Urinary bladder (tissue), 4 donors: ENCODE measurements around the gene C15orf39. TPM values are rescaled to one million over a fixed set of nuclear protein-coding genes. Genes with fewer than 3 reads are reported as not detected.

ENCODE experiments used
- DNase-seq: peaks from one replicate; pipeline ENCODE4 v3.0.0-alpha.2; 2015; ENCODE audit errors: extremely low spot score
- H3K27ac ChIP-seq: one replicate; pipeline ENCODE4 v1.5.1; 2013; ENCODE audit warnings: low read depth, mild to moderate bottlenecking, moderate library complexity
- H3K36me3 ChIP-seq: one replicate; pipeline ENCODE4 v1.6.1; 2013; ENCODE audit warnings: mild to moderate bottlenecking, moderate library complexity; ENCODE audit not compliant: insufficient read depth
- H3K4me1 ChIP-seq: one replicate; pipeline ENCODE4 v1.6.1; 2013; ENCODE audit warnings: mild to moderate bottlenecking, moderate library complexity; ENCODE audit not compliant: insufficient read depth
- H3K4me3 ChIP-seq: one replicate; pipeline ENCODE4 v1.5.1; 2013; ENCODE audit warnings: low read depth, low read length
- WGBS: extraction: QIAGEN DNeasy Blood & Tissue Kit; methylation state at CpG from one replicate; pipeline ENCODE4 v1.1.7; 2013; 5-methylcytosine and 5-hydroxymethylcytosine counted together
- polyA plus RNA-seq: library from polyadenylated mRNA; stranded (reverse); fragments of 200-250 nt; gene quantifications from one replicate; pipeline ENCODE4 v1.2.3, GENCODE V29; 2013
- total RNA-seq: library from RNA; depleted of rRNA; stranded (reverse); fragments of >200 nt; gene quantifications from one replicate; pipeline ENCODE4 v1.2.3, GENCODE V29; 2014
- donor health status: healthy with polysubstance abuse.
- donor health status: healthy.

Gene C15orf39
- 4.3 TPM for total RNA-seq
- 26.4 TPM for polyA plus RNA-seq

- no peaks in the 10 kb centered on the region for H3K36me3 ChIP-seq
- WGBS = under 1% methylated on average over 84 of the region's 84 CpGs
- no peaks in the 10 kb centered on the region for H3K4me1 ChIP-seq
- H3K27ac ChIP-seq = peak within 1 kb of the TSS; percentile 84
- DNase-seq = no peak
- peak within 1 kb of the TSS; percentile 78 for H3K4me3 ChIP-seq
Observed at GRCh38 chr15:75201616-75202250, at the start of gene C15orf39. TSS of gene C15orf39 (plus strand) at chr15:75201882. CDS start at chr15:75206049, 4,167 bp downstream.

DNA sequence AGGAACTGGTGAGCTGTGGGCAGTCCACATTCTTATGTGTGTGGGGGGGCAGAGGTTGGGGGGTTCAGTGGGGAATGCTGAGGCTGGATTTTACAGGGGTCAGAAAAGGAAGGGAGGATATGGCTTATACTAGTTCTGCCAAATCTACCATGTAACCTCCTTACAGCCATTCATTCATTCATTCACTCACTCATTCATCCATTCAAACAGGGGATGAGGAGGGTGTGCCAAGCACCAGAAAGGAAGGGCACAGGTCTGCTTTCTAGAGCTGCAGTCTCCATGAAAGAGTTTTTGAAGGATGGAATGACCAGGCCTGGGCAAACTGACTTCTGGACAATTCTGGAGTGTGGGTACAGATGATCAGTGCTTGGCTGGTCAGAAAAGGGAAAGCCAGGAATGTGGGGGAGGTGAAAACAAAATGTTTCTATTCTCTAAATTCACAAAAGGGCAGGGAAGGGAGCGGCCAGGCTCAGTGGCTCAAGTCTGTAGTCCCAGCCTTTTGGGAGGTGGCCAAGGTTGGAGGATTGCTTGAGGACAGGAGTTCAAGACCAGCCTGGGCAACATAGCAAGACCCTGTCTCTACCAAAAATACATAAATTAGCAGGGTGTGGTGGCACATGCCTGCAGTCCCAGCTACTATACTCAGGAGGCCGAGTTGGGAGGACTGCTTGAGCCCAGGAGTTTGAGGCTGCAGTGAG lies 49.2 kb upstream of the C15orf39 start:
- no peak overlapping the region for H3K27ac ChIP-seq
- no peak for DNase-seq
- 94% methylated on average over 2 of the region's 2 CpGs for WGBS

DNA sequence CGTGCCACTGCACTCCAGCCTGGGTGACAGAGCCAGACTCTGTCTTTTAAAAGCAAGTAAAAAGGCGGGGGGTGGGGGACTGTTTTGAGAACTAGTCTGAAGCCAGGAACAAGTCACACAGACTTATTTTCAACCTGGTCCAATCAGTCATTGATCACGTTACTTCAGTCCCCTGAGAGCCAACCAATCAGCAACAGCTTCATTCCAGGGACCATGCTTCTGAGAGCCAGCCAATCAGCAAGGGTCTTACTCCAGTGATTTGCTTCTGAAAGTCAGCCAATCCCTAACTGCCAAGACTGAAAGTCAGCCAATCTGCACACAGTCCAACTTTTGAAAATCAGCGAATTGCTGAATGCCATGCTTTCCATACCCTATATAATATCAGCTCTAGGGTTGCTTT lies 48.6 kb upstream of the C15orf39 start:
- Histone ChIP-seq H3K27ac (no peak overlapping the region), H3K4me3 (no peak overlapping the region), H3K36me3 (no peaks in the 10 kb centered on the region), H3K4me1 (no peaks in the 10 kb centered on the region)
- 80% methylated on average over 4 of the region's 4 CpGs for WGBS
- no peak for DNase-seq

More for the DNA sequence above, 49.2 kb upstream of the C15orf39 start:
- no peaks in the 10 kb centered on the region for H3K4me1 ChIP-seq
- H3K4me3 ChIP-seq = no peak overlapping the region
- no peaks in the 10 kb centered on the region for H3K36me3 ChIP-seq

DNA sequence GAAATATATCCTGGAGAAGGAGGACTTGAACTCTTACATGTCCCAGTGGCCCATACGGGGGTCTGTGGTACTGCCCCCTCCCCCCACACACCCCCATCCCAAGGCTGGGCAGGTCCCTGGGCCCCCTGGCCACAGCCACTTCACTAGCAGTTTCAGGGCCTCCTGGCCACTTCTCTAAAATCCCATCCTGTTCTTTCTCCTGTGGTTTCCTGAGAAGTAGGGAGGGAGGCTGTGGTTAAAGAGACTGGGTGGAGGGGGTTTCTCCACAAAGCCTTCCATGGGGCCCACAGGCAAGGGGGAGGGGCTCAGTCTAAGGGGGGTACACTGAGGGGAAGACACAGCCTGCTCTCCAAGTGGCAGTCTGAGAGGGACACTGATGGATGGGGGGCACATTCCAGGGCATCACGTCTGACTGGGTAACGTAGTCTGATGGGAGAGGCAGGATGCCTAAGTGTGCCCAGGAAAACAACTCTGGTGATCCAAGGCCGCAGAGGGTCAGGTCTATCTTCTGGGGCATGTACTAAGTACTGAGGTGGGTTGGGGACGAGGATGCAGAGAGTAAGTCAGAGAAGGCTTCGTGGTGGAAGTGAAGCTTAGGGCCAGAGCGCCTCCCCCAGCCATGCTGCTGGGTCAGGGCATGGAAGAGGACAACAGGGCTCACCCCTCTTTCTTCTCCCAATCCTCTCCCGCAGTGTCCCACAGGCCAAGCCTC lies 48.0 kb upstream of the C15orf39 start:
- Histone ChIP-seq H3K4me1 (no peaks in the 10 kb centered on the region), H3K36me3 (no peaks in the 10 kb centered on the region), H3K27ac (no peak overlapping the region), H3K4me3 (no peak overlapping the region)
- WGBS = 80% methylated on average over 8 of the region's 8 CpGs
- DNase-seq = no peak

DNA sequence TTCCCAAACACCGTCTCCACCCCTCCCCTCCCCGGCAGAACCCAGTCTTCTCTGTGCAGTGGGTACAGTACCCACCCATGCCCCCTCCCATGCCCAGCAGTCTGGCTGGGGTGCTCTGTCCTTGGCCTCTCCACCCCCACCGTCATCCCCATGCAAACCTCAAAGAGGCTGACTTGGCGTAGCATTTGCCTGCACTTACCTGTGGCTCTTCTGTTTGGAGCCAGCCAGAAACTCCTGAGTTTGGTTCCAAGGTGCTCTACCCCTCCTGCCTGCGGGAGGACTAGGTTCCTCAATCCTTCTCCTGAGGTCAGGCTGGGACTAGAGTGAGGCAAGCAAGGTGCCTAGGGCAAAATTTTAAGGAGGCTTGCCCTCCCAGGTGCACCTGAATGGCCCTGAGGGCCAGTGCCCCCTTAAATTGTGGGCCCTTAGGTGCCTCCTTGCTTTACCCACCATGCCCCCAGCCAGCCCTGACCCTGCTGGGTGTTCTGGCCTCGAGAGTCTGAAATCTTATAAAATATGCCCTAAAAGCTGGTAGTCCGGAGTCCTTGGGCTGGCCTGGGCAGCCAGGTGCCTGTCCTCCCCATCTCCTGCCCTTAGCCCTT lies 47.1 kb upstream of the C15orf39 start:
- no peak for DNase-seq
- WGBS = 76% methylated on average over 7 of the region's 7 CpGs
- no peak overlapping the region for H3K4me3 ChIP-seq
- no peak overlapping the region for H3K27ac ChIP-seq
- no peaks in the 10 kb centered on the region for H3K4me1 ChIP-seq
- H3K36me3 ChIP-seq = no peaks in the 10 kb centered on the region

GRCh38 chr15:75156326-75157215 lies 45.1 kb upstream of the C15orf39 start:
- Histone ChIP-seq H3K36me3 (no peaks in the 10 kb centered on the region), H3K4me3 (no peak overlapping the region), H3K4me1 (no peaks in the 10 kb centered on the region), H3K27ac (no peak overlapping the region)
- no peak for DNase-seq
- WGBS = 82% methylated on average over 12 of the region's 12 CpGs

DNA sequence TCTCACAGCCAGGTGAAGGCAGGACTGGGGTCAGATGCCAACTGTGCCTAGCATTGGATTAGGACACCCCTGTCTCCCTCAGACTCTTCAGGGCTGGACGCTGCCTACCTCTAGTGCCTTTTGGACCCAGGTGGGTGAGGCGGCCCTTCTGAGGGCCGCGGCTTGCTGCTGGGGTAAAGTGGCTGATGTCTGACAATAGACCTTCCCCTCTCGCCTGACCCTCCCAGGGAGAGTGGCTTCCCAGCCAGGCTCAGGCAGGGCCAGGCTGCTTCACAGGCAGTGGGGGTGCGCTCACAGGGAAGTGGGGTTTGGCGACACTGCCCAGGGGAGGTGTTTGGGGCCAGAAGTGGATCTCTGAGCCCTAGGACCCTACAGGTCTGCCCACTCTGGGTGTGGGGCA lies 43.3 kb upstream of the C15orf39 start:
- no peak overlapping the region for H3K27ac ChIP-seq
- DNase-seq = no peak
- WGBS = 92% methylated on average over 7 of the region's 7 CpGs
- H3K4me3 ChIP-seq = no peak overlapping the region
- H3K36me3 ChIP-seq = no peaks in the 10 kb centered on the region
- H3K4me1 ChIP-seq = no peaks in the 10 kb centered on the region

DNA sequence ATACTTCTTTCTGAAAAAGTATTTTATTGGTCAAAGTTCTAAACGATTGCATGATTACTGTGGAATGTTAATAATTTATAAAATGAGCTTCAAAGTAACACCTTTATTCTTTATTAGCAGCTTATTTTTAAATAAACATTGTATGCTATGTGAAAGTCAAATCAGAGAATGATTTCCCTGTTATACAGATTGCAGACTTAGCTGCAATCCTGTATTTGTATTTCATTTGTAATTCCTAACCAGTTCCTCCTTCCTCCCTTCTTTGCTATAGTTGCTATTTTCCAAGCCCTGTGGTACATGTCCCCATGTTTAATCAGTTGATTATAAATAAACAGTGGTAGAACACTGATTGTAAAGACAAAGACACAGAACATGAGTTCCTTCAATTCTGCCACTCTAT lies 42.4 kb upstream of the C15orf39 start:
- H3K36me3 ChIP-seq = no peaks in the 10 kb centered on the region
- no peaks in the 10 kb centered on the region for H3K4me1 ChIP-seq
- 41% methylated on average over 1 of the region's 1 CpG for whole genome bisulfite sequencing
- no peak overlapping the region for H3K27ac ChIP-seq
- no peak for DNase-seq
- no peak overlapping the region for H3K4me3 ChIP-seq

- 82% methylated on average over 5 of the region's 5 CpGs for WGBS
- Histone ChIP-seq H3K4me3 (no peak overlapping the region), H3K36me3 (no peaks in the 10 kb centered on the region), H3K4me1 (no peaks in the 10 kb centered on the region), H3K27ac (no peak overlapping the region)
- DNase-seq = no peak
Observed at GRCh38 chr15:75161106-75161916, 40.4 kb upstream of the C15orf39 start.

DNA sequence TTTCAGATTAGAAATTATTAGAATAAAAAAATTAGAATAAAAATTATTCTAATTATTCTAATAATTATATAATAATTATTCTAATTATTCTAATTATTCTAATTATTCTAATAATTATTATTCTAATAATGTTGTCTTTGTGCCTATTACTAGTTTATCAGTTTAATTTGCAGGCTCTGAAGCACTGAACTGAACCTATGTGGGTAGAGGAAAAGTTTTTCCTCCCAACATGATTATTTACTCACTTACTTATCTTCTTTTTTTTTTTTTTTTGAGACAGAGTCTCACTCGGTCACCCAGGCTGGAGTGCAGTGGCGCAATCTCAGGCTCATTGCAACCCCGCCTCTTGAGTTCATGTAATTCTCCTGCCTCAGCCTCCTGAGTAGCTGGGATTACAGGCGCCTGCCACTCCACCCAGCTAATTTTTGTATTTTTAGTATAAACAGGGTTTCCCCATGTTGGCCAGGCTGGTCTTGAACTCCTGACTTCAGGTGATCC lies 39.7 kb upstream of the C15orf39 start:
- Histone ChIP-seq H3K27ac (no peak overlapping the region), H3K4me1 (no peaks in the 10 kb centered on the region), H3K4me3 (no peak overlapping the region), H3K36me3 (no peaks in the 10 kb centered on the region)
- no peak for DNase-seq
- WGBS = 75% methylated on average over 4 of the region's 4 CpGs

DNA sequence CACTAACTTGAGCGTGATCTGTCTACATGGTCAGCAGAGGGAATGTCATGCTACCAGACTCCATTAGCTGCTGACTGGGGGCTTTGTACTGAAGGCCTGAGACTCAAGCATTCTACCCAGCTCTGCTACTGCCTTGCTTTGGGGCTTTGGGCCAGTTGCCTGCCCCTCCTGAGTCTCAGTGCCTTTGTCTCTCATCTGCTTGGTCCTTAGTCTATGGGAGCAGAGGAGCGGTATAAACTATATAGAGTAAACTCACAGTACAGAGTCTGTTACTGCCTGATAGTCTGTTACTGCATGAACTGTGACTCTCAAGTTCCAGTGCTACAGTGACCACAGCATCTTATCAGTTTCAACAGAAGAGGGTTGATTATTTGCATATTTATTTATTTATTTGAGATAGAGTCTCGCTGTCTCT lies 38.5 kb upstream of the C15orf39 start:
- H3K4me3 ChIP-seq = no peak overlapping the region
- 85% methylated on average over 3 of the region's 3 CpGs for WGBS

GRCh38 chr15:75164625-75165350 lies 36.9 kb upstream of the C15orf39 start:
- no peak overlapping the region for H3K27ac ChIP-seq
- no peaks in the 10 kb centered on the region for H3K36me3 ChIP-seq
- no peak overlapping the region for H3K4me3 ChIP-seq
- no peak for DNase-seq
- no peaks in the 10 kb centered on the region for H3K4me1 ChIP-seq
- WGBS = 79% methylated on average over 4 of the region's 4 CpGs

More for the DNA sequence above, 38.5 kb upstream of the C15orf39 start:
- no peak overlapping the region for H3K27ac ChIP-seq
- no peak for DNase-seq
- no peaks in the 10 kb centered on the region for H3K36me3 ChIP-seq
- no peaks in the 10 kb centered on the region for H3K4me1 ChIP-seq
